Lower leg skin (tissue), 3 donors: ENCODE data around the gene CXXC5.

Source experiments
- CTCF ChIP-seq, 3 donors: fragments of 450-650 bp; IDR thresholded peaks; one replicate each; pipeline ENCODE4 v1.5.1; 2016; ENCODE audit warnings: antibody characterized with exemption in 3 of 3, mild to moderate bottlenecking in 3 of 3, moderate library complexity in 2 of 3
- POLR2A ChIP-seq, 2 donors: fragments of 450-650 bp; IDR thresholded peaks; one replicate each; pipeline ENCODE4 v1.6.1; 2016 to 2017; ENCODE audit warnings: antibody characterized with exemption in 2 of 2, mild to moderate bottlenecking in 1 of 2, moderate library complexity in 1 of 2

- TF ChIP-seq CTCF (IDR thresholded peaks at IDR 0.05) (no peak), POLR2A (IDR thresholded peaks at IDR 0.05) (no peak)
These were observed 23.1 kb downstream of the CXXC5 start for GRCh38 chr5:139671096-139671841.
